GM18870 (cell line): Measurements from ENCODE around the gene EXOSC6.
A peak's percentile ranks its signal among the peaks of the same experiment; 100 is the strongest.
"Not testable (repeated sequence)": the region's sequence is repeated elsewhere in the genome, so short reads cannot be mapped to it uniquely, and the experiment has no call there.

Experiments used
- ATAC-seq: cut with Tn5 transposase; IDR thresholded peaks from one replicate; pipeline ENCODE4 v1.9.1; 2021; ENCODE audit warnings: moderate library complexity; ENCODE audit not compliant: unreplicated experiment

EXOSC6 gene

DNA sequence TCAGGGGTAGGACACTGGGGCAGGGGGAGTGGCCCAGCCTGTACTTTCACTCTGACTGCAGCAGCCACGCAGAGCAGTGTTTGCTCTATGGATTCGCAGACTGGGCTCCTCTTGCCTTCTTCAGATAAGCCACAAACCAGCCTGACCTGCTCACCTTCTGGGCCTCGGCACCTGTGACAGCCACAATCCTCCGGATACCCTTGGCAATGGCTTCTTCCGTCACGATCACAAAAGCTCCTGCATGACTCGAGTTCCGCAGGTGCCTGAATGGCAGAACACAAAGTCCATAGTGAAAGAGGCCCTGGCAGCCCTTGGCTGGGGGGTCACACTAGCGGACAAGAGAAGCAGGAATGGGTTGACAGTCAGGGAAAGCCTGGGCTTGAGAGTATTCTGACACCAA is 3.8 kb upstream of the EXOSC6 start:
- no peak for ATAC-seq

DNA sequence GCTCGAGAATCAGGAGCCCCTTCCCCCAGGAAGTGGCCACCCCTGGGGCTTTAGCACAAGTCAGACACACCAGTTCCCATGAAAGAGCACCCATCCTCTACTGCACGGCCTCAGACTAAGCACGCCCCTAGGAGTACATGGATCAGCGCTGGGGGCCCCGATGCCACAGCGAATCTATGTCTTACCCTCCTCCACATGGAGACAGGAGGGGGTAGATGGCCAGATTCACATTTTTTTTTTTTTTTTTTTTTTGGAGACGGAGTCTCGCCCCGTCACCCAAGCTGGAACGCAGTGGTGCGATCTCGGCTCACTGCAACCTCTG is 3.2 kb upstream of the EXOSC6 start:
- ATAC-seq: no peak

DNA sequence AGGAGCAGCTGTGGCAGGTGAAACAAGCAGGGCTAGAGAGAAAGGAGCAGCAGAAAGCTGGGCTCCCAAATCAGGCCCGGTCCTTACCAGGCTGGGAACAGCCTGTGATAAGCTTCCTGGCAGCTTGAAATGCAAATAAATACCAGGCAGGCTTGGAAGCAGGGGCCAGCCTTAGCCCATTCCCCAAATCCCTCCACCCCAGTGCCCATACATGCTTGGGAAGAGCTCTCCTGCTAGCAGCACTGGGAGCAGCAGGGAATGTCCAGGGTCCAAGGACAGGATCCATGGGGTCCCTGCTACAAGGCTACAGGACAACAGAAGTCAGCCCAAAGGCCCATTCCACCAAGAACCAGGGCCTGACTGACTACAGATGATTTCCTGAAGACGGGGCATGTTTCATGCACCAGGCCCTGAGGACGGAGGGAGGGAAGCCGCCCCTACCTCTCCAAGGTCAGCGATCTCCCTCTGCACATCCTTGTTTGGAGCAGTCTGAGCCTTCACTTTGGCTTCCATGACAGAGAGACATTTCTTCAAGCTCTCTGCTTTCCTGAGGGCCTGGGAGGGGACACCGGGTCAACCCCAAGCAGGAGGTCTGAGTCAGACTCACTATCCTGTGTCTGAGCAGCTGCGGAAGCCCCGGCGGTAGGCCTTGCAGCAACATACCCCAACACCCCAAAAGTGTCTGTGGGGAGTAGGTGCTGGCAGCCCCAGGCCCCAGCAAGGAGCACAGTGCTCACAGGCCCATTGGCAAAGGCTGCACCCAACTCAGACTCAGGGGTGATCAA is 2.6 kb upstream of the EXOSC6 start:
- no peak for ATAC-seq

DNA sequence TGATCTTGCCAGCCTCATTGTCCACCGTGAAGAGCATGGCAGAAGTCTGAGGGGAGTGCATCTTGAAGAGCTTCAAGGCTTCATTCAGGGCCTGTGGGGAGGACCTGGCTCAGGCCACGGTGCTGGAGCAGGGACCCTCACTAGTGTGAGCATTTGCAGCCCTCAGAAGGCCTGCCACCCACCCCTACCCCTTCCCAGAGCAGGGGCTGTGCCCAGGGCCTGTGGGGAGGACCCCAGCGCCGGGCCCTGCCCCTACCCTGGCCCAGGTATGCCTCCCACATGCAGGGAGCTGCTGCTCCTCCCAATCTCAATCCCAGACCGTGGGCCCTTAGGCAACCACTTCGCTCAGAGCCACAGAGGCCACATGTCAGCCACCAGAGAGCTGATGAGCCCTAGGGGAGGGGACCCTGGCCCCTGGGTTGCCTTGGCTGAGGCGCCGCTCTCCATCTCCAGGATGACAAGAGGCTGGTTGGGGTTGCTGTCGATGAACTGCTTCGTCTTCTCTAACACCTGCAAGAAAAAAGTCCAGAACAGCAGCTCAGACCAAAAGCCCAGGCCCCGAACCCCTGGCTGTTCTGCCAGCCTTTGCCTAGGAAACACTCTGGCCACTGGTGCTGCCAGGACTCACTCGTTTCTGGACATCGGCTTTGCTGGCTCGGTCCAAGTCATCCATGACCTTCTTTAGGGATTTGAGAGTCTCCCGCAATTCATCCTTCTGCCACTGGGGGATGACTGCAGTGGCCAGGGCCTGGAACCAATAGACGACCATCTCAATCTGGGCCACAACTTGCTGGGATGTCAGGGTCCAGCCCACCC is 1.8 kb upstream of the EXOSC6 start:
- no peak for ATAC-seq

DNA sequence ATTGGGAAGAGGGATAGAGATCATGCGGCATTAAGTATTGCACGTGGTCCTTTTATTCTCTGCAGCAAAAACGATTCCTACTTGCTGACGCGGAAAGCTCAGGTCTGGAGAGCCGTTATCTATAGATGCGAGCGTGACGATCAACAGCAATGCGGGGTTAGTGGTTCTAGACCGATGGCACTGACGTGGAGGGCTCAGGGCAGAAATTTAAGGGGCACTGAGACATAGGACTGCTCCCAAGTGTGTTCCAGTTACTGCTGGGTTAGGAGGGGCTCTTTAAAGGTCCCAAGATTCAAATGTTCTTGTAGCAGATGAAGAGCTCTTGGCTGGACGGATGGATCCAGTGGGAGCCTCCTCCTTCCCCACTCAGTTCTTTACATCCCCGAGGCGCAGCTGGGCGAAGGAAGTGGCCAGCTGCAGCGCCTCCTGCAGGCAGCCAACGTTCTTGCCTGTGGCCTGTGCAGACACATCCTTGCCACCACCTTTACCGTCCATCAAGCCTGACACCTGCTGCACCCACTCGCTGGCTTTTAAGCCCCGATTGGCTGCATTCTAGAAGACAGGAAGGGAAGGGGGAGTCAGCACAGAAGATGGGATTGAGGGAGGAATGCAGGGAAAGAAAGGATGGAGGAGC is 732 bp upstream of the EXOSC6 start:
- no peak for ATAC-seq

DNA sequence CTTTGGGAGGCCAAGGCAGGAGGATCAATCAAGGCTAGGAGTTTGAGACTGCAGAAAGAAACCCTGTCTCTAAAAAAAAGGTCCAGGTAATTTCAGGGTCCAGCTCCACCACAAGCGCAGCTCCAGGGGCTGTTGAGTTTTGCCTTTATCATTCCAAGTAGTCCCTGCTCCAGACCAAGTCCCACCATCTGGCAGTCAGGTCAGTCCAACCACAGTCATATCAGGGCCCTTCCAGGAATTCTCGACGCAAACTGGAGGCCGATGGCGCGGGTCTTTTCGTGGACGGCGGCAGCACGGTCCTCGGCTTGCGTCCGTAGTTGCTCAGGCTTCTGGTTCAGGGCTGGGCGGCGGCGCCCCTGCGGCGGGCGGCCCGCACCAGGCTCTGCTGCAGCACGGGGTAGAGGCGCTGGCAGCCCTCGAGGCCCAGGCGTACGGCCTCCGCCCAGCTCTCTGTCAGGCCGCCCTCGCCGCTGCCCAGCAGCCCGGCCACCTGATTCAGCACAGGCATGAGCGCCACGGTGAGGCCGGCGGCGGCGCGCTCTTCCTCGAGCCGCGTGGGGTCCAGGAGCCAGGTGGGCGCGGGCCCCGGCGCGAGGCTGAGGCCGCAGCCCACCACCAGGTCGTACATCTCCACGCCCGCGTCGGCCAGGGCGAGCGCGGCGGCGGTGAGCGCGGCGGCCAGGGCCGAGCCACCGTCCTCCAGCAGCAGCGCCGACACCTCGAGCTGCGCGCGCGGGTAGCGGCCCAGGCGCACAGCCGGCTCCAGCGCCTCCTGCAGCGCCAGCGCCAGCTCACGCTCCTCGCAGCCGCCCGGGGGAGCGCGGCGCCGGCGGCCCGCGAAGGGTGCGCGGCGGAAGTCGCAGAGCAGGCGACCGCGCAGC is 752 bp downstream of the EXOSC6 start:
- peak; percentile 20 for ATAC-seq

DNA sequence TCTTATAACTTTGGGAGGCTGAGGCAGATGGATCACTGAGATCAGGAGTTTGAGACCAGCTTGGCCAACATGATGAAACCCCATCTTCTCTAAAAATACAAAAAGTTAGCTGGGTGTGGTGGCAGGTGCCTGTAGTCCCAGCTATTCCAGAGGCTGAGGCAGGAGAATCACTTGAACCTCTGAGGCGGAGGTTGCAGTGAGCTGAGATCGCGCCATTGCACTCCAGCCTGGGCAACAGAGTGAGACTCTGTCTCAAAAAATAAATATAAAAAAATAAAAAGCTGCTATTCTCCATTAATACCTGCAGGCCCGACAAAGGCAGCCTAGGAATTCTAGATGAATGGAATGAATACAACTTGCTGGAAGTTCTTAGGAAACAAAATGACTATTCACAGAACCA is 2.0 kb downstream of the EXOSC6 start:
- ATAC-seq: not testable (repeated sequence)

DNA sequence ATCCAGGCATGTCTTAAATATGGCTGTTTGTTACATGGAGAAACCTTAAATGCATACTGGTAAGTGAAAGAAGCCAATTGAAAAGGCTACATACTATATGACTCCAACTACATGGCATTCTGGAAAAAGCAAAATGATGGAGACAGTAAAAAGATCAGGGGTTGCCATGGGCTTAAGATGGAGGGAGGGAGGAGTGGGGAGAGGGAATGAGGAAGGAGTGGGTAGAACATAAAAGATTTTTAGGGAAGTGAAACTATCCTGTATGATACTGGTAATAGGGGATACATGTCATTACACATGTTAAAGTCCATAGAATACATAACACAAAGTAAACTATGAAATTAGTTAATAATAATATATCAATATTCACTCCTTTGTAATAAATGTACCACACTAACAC is 13.0 kb downstream of the EXOSC6 start:
- ATAC-seq: not testable (repeated sequence)

DNA sequence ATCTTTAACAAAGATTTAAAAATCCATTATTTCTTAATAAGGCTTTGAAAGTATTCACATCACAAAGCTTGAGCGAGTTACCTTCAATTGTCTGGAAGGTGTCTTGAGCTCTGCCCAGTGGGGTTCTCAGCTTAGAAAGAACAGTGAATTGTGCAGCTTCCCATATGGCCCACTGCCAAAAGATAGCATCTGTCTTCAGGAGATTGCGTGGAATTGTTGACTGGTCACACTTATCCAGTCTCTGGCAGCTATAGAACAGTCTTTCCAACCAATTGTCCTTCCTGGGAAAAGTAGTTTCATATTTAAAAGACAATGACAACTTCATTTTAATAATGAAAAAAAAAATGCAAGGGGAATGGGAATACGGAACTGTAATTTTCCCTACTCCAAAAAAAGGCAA is 19.9 kb downstream of the EXOSC6 start:
- ATAC-seq: not testable (repeated sequence)

DNA sequence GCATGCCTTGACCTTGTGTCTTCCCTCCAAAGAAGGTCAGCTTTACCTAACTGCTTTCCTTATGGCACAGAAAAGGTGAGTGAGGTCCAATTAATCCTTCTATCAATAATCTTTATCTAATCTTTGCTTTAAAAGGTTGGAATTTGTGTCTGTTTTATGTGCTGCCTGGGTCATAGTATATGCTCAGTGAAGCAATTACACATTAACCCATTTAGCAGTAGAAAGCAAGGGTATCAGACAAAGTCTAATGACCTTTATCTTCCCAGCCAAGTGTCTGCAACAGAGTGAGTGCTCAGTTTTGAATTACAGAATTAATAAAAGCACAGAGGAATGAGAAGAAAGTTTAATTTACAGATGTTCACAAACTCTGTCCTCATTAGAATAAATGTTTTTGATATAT is 25.7 kb downstream of the EXOSC6 start:
- not testable (repeated sequence) for ATAC-seq

DNA sequence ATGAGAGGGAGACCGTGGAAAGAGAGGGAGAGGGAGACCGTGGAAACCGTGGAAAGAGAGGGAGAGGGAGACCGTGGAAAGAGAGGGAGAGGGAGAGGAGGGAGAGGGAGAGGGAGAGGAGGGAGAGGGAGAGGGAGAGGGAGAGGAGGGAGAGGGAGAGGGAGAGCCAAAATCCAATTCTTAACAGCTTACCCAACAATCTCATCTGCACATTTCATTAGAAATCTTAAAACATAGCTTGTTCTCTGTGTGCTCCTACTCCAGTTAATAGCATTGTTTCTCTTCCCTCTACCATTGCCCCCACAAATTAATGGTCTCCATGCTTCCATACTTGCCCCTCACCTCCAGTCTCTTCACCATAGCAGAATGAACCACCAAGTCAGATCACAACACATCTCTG is 26.3 kb downstream of the EXOSC6 start:
- ATAC-seq: not testable (repeated sequence)

DNA sequence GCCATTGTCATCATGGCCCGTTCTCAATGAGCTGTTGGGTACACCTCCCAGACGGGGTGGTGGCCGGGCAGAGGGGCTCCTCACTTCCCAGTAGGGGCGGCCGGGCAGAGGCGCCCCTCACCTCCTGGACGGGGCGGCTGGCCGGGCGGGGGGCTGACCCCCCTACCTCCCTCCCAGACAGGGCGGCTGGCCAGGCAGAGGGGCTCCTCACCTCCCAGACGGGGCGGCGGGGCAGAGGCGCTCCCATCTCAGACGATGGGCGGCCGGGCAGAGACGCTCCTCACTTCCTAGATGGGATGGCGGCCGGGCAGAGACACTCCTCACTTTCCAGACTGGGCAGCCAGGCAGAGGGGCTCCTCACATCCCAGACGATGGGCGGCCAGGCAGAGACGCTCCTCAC is 27.1 kb downstream of the EXOSC6 start:
- not testable (repeated sequence) for ATAC-seq

DNA sequence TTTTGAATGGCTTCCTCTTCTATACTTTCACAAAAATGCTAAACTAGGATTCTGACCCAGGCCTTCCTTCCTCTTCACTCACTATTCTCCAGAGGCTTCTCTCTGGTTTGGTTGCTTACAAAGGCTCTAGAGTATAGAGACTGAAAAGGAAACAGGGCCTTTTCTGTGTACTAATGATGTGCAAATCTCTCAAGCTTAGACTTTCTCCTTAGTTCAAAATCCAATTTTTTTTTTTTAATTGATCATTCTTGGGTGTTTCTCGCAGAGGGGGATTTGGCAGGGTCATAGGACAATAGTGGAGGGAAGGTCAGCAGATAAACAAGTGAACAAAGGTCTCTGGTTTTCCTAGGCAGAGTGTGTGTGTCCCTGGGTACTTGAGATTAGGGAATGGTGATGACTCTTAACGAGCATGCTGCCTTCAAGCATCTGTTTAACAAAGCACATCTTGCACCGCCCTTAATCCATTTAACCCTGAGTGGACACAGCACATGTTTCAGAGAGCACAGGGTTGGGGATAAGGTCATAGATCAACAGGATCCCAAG is 27.7 kb downstream of the EXOSC6 start:
- not testable (repeated sequence) for ATAC-seq

DNA sequence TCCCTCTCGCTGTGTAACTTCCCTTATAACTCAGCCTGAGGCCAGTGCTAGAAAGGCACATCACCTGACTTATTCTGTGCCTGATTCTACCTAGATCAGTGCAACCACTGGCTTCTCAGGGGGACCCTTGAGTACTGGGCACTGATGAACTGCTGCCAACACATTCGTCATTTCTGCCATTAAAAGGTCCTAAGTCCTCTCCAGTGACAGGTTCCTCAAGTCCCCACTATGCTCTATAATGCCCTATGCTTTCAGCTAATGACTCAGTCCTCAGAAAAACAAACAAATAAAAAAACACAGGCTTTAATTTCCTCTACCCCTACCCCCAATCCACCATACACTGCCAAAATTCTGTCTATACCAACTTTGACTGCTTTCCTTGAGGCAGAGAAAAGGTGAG is 28.5 kb downstream of the EXOSC6 start:
- ATAC-seq: not testable (repeated sequence)

DNA sequence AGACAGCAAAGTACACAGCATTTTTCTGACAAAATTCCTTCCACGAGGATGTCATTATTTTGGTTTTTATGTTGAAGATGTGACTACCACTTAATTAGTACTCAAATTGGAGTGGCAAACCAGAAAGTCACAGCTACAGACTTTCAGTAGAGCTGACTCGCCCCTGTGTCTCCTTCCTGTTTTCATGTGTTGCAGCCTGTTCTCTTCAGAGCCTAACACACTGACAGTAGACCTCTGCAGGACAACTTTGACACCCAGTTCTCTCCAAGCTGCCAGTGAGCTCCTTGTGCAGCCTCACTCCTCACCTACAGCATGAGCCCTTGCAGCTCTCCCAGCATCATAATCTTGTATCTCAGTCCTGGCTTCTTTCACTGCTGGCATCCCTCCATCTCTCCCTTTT is 29.2 kb downstream of the EXOSC6 start:
- ATAC-seq: not testable (repeated sequence)

DNA sequence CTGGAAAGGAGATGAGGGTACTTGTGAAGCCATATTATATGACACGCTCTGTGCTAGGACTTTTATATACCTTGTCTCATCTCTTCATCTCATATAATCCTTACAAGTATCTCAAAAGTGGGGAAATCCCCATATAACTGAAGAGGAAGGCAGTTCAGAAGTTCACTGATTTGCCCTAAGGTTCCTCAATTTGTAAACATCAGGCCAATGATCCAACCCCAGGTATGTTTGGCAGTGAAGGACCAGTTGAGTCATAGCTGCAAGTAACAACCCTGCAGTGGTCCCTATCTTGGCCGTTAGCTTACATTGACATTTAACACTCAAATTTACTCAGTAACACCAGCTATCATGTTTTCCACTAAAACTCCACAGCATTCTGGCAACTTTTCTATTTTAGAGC is 33.2 kb downstream of the EXOSC6 start:
- not testable (repeated sequence) for ATAC-seq

DNA sequence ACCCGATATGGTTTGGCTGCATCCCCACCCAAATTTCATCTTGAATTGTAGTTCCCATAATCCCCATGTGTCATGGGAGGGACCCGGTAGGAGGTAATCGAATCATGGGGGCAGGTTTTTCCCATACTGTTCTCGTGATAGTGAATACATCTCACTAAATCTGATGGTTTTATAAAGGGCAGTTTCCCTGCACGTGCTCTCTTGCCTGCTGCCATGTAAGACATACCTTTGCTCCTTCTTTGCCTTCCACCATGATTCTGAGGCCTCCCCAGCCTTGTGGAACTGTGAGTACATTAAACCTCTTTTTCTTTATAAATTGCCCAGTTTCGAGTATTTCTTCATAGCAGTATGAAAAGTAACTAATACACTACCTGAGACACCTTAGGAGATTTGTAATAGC is 45.4 kb downstream of the EXOSC6 start:
- ATAC-seq: not testable (repeated sequence)

DNA sequence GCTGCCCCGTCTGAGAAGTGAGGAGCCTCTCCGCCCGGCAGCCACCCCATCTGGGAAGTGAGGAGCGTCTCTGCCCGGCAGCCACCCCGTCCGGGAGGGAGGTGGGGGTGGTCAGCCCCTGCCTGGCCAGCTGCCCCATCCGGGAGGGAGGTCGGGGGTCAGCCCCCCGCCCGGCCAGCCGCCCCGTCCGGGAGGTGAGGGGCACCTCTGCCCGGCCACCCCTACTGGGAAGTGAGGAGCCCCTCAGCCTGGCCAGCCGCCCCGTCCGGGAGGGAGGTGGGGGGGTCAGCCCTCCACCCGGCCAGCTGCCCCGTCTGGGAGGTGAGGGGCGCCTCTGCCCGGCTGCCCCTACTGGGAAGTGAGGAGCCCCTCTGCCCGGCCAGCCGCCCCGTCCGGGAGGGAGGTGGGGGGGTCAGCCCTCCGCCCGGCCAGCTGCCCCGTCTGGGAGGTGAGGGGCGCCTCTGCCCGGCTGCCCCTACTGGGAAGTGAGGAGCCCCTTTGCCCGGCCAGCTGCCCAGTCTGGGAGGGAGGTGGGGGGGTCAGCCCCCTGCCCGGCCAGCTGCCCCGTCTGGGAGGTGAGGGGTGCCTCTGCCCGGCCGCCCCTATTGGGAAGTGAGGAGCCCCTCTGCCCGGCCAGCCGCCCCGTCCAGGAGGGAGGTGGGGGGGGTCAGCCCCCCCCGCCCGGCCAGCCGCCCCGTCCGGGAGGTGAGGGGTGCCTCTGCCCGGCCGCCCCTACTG is 46.9 kb downstream of the EXOSC6 start:
- not testable (repeated sequence) for ATAC-seq

DNA sequence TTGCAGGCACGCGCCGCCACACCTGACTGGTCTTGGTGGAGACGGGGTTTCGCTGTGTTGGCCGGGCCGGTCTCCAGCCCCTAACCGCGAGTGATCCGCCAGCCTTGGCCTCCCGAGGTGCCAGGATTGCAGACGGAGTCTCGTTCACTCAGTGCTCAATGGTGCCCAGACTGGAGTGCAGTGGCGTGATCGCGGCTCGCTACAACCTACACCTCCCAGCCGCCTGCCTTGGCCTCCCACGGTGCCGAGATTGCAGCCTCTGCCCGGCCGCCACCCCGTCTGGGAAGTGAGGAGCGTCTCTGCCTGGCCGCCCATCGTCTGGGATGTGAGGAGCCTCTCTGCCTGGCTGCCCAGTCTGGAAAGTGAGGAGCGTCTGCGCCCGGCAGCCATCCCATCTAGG is 47.7 kb downstream of the EXOSC6 start:
- ATAC-seq: not testable (repeated sequence)

DNA sequence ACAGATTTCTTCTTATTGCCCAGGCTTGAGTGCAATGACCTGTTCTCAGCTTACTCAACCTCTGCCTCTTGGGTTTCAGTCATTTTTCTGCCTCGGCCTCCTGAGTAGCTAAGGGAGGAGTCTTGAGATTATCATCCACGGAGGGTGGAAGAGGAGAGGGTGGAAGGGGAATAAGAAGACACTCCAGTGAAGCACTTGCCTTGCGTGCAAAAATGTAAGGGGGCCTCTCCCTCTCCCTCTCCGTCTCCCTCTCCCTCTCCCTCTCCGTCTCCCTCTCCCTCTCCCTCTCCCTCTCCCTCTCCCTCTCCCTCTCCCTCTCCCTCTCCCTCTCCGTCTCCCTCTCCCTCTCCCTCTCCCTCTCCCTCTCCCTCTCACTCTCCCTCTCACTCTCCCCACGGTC is 48.2 kb downstream of the EXOSC6 start:
- ATAC-seq: not testable (repeated sequence)
